Fibroblast of skin of scalp (primary cell): ENCODE measurements around the gene PIK3R6.
A peak's percentile ranks its signal among the peaks of the same experiment; 100 is the strongest.
"Not testable (repeated sequence)": the region's sequence is repeated elsewhere in the genome, so short reads cannot be mapped to it uniquely, and the experiment has no call there.

Experiments used
- DNase-seq: peaks from one replicate; pipeline ENCODE4 v3.0.0-alpha.2; 2013

Gene PIK3R6

DNA sequence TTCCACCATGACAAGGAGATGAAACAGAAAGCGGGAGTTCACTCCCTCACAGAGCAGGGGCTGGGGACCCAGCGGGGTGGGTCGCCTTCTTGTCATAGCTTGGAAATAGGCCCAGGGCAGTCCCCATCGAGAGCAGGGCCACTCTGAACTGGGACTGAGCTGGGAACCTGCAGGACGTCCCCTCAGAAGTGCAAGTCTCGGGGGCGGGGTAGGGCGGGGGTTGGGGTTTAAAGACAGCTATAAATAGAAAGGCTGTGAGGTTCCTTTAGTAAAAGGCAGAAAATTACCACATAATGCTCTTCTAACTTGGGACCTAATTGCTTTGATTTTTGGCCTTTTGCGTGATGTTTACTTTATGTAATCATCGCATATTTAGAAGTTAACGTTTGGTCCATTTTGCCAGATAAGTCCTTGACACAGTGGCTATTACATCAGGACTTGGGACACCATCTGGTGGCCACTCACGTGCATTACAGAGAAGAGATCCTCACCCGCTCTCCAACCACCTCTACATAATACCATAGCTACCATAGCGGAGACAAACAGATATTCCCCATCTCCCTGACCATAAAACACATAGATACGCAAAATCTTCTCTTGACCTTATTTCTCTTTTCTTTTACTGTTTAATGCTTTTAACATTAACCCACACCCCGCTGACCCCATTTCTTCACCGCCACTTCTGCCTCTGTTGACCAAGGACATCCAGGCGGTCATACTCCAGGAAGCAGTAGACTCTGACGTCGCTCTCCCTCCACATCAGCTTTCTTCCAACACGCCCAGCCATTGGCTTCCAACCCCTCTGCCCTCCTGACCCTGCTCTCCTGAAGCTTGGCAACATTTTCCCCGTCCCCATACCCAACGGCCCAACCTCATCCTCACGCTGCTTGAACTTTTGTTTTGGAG, 27.5 kb upstream of the PIK3R6 start:
- DNase-seq = peak; percentile 77

DNA sequence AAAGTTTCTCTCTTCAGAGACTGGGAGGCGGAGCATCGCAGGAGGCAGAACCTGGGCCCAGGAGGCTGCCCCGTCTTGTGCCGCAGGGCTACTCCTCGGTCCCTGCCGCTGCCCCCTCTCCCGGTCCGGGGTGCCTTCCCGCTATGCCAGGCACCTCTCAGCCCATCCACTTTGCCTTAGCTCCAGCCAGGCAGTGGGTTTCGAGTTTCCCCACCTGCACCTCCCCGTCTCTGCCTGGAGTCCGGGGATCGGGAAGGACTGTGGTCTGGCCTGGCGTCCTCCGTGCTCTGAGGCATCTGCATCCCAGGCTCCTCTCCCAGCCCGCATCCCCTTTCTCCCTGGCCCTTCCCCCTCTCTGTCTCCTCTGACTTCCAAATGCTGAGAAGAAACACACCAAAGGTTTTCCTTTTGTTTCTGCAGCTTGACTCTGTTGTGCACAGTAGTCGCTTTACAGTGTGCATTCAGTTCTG, 26.8 kb upstream of the PIK3R6 start:
- DNase-seq = no peak

DNA sequence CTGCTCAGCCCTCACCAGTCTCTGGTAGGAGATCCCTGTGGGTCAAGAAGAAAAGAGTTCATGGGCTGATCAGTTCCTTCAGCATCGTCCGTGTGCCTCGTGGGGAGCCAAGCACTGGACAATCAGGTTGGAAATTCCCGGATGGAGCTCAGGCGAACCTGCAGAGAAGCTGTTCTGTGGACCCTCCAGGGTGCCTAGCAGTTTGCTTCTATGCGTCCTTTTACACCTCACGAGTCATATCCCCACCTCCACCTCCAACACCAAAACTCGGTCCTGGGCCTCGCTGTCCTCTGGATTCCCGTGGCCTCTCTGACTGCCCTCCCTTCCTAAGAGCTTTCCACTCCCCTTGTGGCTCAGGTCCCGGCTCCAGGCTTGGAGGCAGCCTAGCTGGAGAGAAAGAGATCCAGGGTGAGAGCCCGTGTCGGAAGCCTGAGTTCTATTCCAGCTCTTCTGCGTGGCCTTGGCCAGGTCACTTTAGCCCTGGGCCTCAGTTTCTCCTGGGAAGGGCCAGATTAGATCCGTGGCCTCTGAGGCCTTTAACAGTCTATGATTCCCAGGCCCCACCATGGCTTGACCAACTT, 26.2 kb upstream of the PIK3R6 start:
- DNase-seq = no peak

DNA sequence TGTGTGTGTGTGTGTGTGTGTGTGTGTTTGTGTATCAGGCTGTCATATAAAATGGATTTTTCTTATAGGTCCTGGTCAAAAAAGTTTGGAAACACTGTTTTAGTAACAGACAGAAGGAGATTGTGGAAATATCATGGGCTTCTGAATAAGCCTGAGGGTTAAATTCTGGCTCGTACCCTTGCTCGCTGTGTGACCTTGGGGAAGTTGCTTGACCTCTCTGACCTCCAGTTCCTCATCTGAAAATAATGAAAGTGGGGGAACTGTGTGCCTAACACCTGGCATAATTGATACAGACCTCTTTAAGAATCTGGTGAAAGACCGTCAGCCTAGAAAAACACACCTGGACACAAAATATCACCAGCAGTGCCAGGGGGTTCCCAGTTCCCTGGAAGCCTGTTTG, 25.6 kb upstream of the PIK3R6 start:
- DNase-seq = no peak

DNA sequence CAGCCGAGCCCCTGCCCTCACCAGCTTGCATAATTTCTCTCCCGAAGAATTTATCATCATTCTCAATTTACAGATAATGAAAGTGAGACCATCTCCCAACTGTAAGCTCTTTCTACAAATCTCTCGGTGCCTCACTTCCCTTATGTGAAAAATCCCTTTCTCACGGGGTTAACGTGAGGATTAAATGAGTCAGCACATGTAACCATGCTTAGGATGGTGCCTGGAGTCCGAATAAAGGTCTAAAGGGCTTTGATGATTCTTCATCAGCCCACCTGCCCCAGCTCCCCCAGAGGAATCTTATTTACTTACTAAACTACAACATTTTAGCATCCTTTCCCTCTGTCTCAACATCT, 24.8 kb upstream of the PIK3R6 start:
- DNase-seq = no peak

DNA sequence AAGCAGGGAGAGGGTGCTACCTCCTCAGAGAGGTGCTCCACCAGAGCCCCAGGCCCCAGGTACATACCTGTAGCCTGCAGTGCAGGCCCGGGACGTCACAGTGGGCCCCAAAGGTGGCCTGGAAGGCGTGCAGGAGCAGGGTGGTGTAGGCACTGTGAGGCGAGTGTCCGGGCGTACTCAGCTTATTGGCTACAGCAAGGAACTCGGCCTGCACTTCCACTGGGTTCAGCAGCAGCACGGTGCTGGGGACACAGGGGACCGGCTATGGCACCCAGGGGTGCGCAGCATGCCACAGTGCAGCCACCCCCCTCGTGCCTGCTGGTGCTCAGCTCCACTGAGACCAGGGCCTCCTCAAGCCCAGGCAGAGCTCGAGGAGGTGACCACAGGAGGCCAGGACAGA, 23.2 kb upstream of the PIK3R6 start:
- no peak for DNase-seq

DNA sequence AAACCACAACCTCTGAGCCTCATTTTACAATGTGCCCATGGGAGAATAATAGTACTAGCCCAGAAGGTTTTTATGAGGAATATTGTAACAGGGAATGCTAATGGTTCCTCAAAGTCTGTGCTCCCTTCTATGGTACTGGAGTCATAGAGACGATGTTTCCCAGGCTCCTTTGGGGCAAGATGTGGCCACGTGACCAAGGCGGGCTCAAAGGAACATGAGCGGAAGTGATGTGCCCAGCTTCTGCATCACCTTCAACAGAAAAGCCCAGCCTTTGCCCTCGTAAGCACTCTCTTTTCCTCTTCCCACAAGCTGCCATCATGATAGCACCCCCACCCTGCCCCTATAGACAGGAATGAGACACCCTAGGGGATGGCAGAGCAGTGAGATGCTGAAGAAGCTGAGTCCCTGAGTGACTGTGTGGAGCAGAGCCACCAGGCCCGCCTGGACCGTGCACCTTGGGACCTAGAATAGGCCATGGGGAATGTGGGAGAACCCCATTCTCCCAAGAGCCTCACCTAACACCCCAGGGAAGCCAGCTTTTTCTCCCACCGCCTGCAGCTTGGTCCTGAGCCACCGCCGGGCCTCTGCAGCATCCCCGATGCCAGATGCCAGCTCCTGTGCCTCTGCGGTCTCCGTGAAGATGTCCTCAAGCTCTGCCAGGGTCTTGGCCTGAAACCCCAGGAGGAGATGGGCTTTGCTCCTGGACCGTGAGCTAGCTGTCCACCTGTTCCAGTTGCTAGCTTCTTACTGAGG, 22.2 kb upstream of the PIK3R6 start:
- DNase-seq = no peak

DNA sequence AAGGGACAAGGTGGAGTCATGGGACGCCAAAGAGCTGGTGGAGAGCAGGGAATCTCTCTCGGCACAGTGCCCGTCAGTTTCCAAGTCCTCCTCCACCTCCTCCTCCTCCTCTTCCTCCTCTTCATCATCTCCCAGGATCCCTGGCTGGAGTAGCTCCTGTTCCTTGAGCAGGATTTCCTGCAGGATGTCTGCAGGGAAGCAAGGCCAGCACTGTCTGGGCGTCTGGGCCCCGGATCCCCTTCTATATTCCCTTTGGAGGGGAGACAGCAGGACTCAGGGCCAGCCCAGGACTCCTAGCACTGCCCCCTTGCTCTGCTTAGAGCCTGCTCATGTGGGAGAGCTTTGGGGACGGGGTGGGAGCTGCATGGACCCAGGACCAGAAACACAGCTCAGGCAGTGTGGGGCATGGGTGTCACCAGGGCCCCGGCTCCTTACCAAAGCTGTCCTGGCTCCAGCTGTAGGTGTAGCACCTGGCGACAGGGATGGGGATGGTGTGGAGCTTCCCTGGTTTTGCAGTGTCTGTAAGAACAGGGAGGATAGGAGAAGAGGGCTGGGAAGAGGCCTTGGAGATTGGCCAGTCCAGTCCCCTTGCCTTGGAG, 21.3 kb upstream of the PIK3R6 start:
- DNase-seq = no peak

DNA sequence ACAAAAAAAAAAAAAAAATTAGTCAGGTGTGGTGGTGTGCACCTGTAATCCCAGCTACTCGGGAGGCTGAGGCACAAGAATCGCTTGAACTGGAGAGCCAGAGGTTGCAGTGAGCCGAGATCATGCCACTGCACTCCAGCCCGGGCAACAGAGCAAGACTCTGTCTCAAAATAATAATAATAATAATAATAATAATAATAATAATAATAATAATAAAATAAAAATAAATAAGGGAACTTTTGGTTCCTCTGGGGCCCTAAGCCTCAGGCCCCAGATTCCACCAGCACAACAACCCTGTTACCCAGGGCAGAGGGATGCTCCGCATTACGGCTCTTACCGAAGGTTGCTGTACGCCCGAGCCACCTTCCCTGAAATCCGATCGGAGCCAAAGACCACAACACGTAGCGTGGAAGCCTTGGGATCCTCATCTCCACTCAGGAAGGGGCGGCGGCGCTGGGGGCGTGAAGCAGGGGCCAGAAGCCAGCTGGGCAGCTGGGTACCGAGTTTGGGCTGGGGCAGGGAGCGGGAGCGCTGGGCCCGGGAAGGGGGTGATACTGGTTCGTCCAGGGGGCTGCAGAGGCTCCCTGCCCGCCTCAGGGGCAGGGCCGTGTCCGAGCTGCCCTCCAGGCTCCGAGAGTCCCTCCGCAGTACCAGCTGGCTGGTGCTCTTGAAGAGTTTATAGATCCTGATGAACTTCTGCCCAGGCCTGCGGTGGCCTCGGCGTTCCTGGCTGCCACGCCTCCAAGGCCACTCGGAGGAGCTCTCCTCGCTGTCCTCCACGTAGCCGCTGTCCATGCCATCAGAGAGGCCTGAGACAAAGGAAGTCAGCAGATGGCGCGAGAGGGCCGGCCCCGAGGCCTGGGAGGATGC, 20.6 kb upstream of the PIK3R6 start:
- DNase-seq = peak; percentile 40

DNA sequence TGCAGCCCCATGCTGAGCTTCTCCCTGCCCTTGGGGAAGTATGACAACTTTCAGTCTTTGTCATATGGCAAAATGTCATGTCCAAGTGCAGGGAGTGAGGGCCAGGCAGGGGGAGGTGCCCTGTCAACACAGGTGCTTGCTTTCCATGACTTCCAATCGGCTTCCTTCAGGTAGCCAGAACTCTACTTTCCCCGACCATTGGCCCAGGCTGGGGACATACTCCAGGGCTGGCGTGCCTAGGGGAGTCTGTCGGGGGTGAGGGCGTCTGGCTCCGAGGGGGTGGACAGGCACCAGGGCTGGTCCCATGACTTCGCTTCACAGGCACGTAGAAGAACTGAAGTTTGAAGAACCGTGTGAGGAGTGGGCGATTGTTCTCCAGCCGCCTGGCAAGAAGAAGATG, 19.8 kb upstream of the PIK3R6 start:
- no peak for DNase-seq

DNA sequence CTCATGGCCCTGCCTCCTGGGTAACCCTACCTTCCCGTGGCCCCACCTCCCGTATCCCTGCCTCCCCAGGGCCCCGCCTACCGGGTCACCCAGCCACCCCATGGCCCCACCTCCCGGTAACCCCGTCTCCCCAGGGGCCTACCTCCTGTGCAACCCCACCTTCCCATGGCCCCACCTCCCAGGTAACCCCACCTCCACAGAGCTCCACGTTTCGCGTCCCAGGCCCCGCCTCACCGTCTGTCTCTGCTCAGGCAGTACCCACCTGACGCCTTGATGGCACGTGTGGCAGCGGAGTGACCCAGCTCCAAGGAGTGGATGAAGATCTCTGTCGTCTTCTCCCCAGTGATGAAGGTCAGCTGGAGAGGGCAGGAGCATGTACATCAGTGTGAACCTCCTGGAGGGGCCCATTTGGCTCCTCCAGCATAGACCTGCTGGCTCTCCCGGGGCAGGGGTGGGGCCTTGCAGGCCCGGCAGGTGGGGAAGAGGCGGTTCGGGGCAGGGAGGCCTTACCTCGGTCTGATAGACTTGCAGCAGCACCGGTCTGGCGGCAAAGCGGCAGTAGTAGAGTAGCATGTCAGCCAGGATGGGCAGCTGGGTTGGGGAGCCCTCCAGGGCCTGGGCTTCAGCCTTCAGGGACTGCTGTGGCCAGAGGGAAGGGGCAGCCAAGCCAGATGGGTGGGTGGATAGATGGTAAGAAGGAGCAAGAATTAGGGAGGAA, 18.7 kb upstream of the PIK3R6 start:
- DNase-seq = no peak

DNA sequence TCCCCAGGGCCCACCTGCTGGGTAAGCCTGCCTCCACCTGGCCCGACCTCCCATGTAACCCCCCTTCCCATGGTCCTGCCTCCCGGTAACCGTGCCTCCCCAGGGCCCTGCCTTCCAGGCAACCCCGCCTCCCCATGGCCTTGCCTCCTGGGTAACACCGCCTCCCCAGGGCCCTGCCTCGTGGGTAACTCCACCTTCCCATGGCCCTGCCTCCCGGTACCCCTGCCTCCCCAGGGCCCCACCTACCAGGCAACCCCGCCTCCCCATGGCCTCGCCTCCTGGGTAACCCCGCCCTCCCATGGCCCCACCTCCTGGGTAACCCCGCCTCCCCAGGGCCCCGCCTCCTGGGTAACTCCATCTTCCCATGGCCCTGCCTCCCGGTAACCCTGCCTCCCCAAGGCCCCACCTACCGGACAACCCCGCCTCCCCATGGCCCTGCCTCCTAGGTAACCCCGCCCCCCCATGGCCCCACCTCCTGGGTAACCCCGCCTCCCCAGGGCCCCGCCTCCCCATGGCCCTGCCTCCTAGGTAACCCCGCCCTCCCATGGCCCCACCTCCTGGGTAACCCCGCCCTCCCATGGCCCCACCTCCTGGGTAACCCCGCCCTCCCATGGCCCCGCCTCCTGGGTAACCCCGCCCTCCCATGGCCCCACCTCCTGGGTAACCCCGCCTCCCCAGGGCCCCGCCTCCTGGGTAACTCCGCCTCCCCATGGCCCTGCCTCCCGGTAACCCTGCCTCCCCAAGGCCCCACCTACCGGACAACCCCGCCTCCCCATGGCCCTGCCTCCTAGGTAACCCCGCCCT, 17.9 kb upstream of the PIK3R6 start:
- DNase-seq = not testable (repeated sequence)

DNA sequence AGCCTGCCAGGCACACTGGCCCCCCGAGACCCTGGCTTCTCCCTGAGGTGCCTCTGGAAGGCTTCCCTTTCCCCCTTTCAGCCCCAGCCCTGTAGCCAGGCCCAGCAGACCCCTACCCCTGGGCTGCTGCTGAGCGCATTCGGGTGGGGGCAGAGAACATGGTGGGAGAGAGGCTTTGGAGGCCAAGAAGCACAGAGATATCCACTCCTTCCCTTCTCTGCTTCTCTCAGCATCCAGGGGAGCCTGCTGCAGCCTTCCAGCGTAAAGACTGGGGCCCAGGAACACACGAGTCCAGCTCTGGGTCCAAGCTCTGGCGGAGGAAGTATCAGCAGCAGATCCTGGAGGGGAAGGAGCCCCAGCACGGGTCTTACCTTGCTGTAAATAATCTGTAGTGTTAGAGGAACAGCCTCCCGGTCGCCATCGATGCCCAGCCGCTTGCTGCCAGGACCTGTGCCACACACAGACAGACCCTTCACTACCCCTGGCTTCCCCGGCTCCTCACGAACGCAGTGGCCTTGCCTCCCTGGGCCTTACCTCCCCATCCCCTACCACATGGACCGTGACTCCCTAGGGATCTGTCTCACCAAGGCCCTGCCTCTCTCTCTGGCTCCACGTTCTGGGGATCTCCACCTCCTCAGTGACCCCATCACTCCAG, 17.0 kb upstream of the PIK3R6 start:
- no peak for DNase-seq

DNA sequence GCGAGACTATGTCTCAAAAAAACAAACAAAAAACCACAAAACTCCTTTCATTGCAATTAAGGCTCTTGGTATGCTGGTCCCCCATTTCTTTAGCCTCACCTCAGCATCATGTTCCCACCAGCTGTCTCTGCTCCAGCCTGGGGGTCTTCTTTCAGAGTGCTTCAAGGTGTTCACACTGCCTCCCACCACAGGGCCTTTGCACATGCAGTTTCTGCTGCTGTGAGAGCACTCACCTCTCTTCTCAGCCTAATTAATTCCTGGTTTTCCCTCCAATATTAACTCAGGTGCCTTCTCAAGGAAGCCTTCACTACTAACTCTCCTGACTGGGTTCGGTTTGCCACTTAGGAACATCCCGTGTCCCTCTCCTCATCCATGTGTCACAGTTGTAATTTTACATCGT, 15.9 kb upstream of the PIK3R6 start:
- no peak for DNase-seq

DNA sequence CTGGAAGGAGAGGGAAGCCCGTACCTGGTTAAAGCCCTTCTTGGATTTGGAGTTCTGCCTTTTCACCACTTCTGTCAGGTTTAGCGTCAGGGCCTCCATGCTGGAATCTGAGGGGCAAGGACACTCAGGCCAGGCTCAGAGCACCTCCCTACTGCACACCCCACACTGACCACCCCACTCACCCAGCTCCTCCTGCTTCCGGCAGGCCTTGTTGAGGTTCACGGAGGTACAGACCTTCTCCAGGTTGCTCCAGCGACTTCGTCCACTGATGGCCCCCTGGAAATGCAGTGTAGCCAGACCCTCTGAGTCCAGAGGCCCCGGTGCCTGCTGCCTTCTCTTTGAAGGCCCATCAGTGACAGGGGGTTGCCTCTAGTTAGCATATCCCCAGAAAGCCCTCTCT, 14.1 kb upstream of the PIK3R6 start:
- DNase-seq = no peak

DNA sequence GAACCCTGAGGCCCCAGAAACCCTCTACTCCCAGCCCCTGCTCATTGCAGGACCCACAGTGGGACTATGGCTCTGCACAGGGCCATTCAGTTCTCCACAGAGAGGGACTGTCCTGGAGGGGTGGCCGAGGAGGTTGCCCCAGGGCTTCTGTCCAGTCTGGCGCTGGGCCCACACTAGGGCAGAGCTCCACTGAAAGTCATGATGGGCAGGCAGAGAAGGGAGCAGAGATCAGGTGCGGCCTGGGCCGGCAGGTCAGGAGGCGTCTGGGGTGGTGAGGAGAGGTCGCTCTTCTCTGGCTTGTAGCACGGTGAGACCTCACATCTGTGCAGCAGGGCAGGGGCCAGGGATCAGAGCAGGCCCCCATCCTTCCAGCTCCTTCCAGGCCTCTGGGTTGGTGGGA, 13.0 kb upstream of the PIK3R6 start:
- no peak for DNase-seq

DNA sequence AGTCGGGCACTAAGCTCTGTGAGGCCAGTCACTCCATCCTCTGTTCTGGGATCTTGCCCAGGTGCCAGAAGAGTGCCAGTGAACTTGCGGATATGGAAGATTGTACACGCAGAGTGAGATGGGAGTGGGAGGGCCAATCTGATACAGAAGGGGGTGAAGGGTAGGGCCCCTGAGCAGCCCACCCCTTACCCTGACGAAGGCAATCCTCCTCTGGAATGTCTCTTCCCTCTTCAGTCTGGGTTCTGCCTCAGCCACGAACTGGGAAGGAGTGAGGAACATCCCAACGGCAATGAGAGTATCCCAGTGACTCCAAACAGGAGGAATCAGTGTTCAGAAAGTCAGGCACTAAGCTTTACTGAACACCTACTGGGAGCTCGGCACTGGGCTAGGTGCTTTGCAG, 11.9 kb upstream of the PIK3R6 start:
- DNase-seq = no peak

DNA sequence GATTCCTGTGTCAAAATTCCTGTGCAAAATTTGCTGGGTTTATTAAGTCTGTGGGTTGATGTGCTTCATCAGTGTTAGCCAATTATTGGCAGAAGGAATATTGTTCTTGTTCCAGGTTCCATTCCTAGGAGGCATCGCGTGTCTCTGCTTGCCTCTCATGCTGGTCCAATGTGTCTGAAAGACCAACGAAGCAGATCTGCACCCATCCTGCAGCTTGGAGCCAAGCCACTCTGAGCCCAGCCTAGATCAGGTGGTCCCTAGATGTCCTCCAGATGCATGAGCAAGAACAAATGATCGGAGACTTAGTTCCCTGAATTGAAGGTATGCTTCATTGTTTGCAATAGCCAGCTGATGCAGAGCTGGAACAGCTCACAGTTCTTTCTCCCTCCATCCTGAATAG, 10.5 kb upstream of the PIK3R6 start:
- DNase-seq = no peak

DNA sequence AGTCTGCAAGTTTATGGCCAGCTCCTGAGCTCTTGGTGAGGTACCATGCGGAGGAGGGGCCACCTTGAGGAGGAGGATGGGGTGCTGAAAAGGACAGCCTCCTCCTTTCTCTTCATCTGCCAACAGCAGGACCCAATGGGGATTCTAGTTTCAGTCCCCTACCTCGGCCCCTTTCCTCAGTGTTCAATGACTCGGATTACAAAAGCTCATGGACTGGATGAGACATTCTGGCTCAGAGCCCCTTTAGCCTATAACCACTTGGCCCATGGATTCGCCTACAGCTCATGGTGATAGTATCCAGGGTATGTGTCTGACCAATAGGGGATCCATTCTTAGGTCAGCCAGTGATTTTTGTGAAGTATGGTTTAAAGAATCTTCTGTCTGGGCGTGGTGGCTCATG, 8.5 kb upstream of the PIK3R6 start:
- DNase-seq = peak; percentile 63

DNA sequence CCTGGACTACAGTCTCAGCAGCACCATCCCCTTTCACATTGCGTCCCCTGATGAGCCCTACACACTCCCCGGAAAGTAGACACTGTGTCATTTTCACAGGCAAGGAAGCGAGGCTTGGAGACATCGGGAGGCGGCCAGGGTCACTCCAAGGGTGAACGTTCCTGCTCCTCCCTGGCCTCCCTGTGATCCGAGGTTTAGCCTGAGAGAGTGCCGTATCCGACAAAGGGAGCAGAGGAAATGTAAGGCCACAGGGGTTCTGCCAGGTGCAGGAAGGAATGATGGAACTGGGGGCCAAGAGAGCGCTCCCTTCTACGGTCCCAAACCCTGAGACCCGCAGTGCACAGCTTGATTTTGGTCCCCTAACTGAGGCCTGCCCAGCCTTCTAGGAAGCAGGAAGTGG, 8.0 kb upstream of the PIK3R6 start:
- DNase-seq = no peak
